SK-N-MC (cell line): ENCODE measurements around the gene VAV1.
"Not testable (repeated sequence)": the region's sequence is repeated elsewhere in the genome, so short reads cannot be mapped to it uniquely, and the experiment has no call there.

Experiments used
- DNase-seq: peaks from one replicate; pipeline ENCODE4 v3.0.0-alpha.2; 2011; ENCODE audit warnings: low read depth, low spot score
- H3K27ac ChIP-seq: fragments of 200-600 bp; sonication (generic); 2 replicates; pipeline ENCODE4 v1.5.1; 2016; ENCODE audit warnings: mixed run types
- H3K36me3 ChIP-seq: fragments of 200-600 bp; sonication (generic); 2 replicates; pipeline ENCODE4 v1.6.1; 2017; ENCODE audit warnings: antibody characterized with exemption, low read length, mixed read lengths; ENCODE audit not compliant: insufficient read depth
- H3K4me3 ChIP-seq: fragments of 200-600 bp; sonication (generic); 2 replicates; pipeline ENCODE4 v1.5.1; 2016
- H3K9ac ChIP-seq: fragments of 200-600 bp; sonication (generic); 2 replicates; pipeline ENCODE4 v1.8.0; 2017; ENCODE audit warnings: mixed run types, mixed read lengths; ENCODE audit not compliant: insufficient read length
- H3K9me3 ChIP-seq: fragments of 200-600 bp; sonication (generic); 2 replicates; pipeline ENCODE4 v1.6.1; 2017; ENCODE audit warnings: low read depth, mild to moderate bottlenecking, antibody characterized with exemption, low read length, moderate library complexity, mixed read lengths
- EZH2 ChIP-seq: fragments of 200-600 bp; sonication (generic); IDR thresholded peaks from one replicate; pipeline ENCODE4 v1.6.1; 2017; ENCODE audit warnings: antibody characterized with exemption
- FOXP2 ChIP-seq: optimal IDR thresholded peaks from 2 replicates; pipeline ENCODE3; 2011; ENCODE audit warnings: mild to moderate bottlenecking, moderate library complexity; ENCODE audit not compliant: insufficient read depth; ENCODE audit errors: extremely low read length, control extremely low read depth
- POLR2AphosphoS5 ChIP-seq: IDR thresholded peaks from 2 replicates; pipeline ENCODE4 v1.6.1; 2012; ENCODE audit warnings: mild to moderate bottlenecking, low read depth, low read length, borderline replicate concordance

The VAV1 gene

GRCh38 chr19:6790194-6791128 lies 18.0 kb downstream of the VAV1 start:
- H3K36me3 ChIP-seq: no peaks in the 10 kb centered on the region
- TF ChIP-seq EZH2: no peak
- peak; percentile 34; the same call in 1 of the 2 replicates for TF ChIP-seq POLR2AphosphoS5
- no peak for TF ChIP-seq FOXP2
- H3K27ac ChIP-seq: peak overlapping the region; percentile 80

GRCh38 chr19:6791237-6791636 lies 18.7 kb downstream of the VAV1 start:
- H3K9me3 ChIP-seq: 0 out of 2 replicates have a peak, but pooled peaks cover 5% of the 10 kb centered on the region

More at GRCh38 chr19:6790194-6791128, 18.0 kb downstream of the VAV1 start:
- Histone ChIP-seq H3K9me3 (0 out of 2 replicates have a peak, but pooled peaks cover 5% of the 10 kb centered on the region), H3K4me3 (peak overlapping the region; percentile 43), H3K9ac (no peak overlapping the region)
- DNase-seq: peak; percentile 65

GRCh38 chr19:6793411-6793810 lies 20.9 kb downstream of the VAV1 start:
- no peak for TF ChIP-seq POLR2AphosphoS5
- no peak for TF ChIP-seq EZH2
- TF ChIP-seq FOXP2: no peak
- H3K4me3 ChIP-seq: no peak overlapping the region
- 0 out of 2 replicates have a peak, but pooled peaks cover 5% of the 10 kb centered on the region for H3K9me3 ChIP-seq
- no peak overlapping the region for H3K9ac ChIP-seq
- H3K36me3 ChIP-seq: no peaks in the 10 kb centered on the region
- no peak for DNase-seq
- H3K27ac ChIP-seq: no peak overlapping the region

More at GRCh38 chr19:6791237-6791636, 18.7 kb downstream of the VAV1 start:
- TF ChIP-seq POLR2AphosphoS5: no peak
- no peak for TF ChIP-seq FOXP2
- no peak for TF ChIP-seq EZH2
- no peak for DNase-seq
- H3K36me3 ChIP-seq: no peaks in the 10 kb centered on the region
- no peak overlapping the region for H3K4me3 ChIP-seq
- H3K27ac ChIP-seq: no peak overlapping the region
- no peak overlapping the region for H3K9ac ChIP-seq

GRCh38 chr19:6793973-6794372 lies 21.5 kb downstream of the VAV1 start:
- H3K27ac ChIP-seq: no peak overlapping the region
- no peak for TF ChIP-seq FOXP2
- H3K4me3 ChIP-seq: no peak overlapping the region
- H3K9me3 ChIP-seq: 0 out of 2 replicates have a peak, but pooled peaks cover 5% of the 10 kb centered on the region
- DNase-seq: no peak
- no peaks in the 10 kb centered on the region for H3K36me3 ChIP-seq
- no peak overlapping the region for H3K9ac ChIP-seq

- H3K27ac ChIP-seq: no peak overlapping the region
- no peak for DNase-seq
- H3K36me3 ChIP-seq: no peaks in the 10 kb centered on the region
These were observed 22.4 kb downstream of the VAV1 start for GRCh38 chr19:6794686-6795431.

DNA sequence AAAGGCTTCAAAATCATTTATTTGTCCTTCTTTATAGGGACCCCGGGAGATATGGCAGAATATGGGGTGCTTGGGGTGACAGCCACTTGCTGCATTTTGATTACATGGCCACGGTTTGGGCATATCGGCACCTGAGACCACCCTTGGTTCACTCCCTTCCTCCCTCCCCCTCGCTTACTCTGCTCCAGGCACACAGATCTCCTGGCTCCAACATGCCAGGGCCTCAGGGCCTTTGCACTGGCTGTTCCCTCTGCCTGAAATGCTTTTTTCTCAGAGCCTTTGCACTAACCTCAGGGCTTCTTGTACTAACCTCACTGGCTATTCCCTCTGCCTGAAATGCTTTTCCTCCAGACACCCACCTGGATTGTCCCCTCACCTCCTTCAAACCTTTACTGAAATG lies 23.8 kb downstream of the VAV1 start:
- 0 out of 2 replicates have a peak, but pooled peaks cover 5% of the 10 kb centered on the region for H3K9me3 ChIP-seq
- no peak overlapping the region for H3K9ac ChIP-seq

More at GRCh38 chr19:6794686-6795431, 22.4 kb downstream of the VAV1 start:
- Histone ChIP-seq H3K4me3 (no peak overlapping the region), H3K9me3 (0 out of 2 replicates have a peak, but pooled peaks cover 5% of the 10 kb centered on the region), H3K9ac (no peak overlapping the region)
- TF ChIP-seq POLR2AphosphoS5: no peak
- TF ChIP-seq FOXP2: no peak
- no peak for TF ChIP-seq EZH2

DNA sequence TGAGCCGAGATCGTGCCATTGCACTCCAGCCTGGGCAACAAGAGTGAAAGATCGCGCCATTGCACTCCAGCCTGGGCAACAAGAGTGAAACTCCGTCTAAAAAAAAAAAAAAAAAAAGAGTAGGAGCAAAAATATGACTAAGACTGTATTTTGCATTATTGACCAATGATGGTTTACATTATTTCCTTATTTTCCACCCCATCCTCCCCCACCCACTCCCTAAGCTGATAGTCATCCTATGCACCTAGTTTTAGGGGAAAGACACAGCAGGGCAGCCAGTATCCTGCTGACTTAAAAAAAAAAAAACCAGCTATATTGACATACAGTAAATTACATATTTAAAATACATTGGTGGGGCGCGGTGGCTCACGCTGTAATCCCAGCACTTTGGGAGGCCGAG lies 25.1 kb downstream of the VAV1 start:
- no peaks in the 10 kb centered on the region for H3K36me3 ChIP-seq
- no peak overlapping the region for H3K9ac ChIP-seq
- 0 out of 2 replicates have a peak, but pooled peaks cover 5% of the 10 kb centered on the region for H3K9me3 ChIP-seq
- TF ChIP-seq FOXP2 (no peak), EZH2 (no peak), POLR2AphosphoS5 (no peak)
- DNase-seq: no peak
- no peak overlapping the region for H3K4me3 ChIP-seq
- H3K27ac ChIP-seq: no peak overlapping the region

More for the DNA sequence above, 23.8 kb downstream of the VAV1 start:
- no peak for DNase-seq
- no peak overlapping the region for H3K4me3 ChIP-seq
- TF ChIP-seq EZH2 (no peak), POLR2AphosphoS5 (no peak), FOXP2 (no peak)
- no peaks in the 10 kb centered on the region for H3K36me3 ChIP-seq
- no peak overlapping the region for H3K27ac ChIP-seq

GRCh38 chr19:6800160-6800790 lies 27.8 kb downstream of the VAV1 start:
- DNase-seq, H3K9me3 ChIP-seq, H3K36me3 ChIP-seq, H3K4me3 ChIP-seq, H3K9ac ChIP-seq: not testable (repeated sequence)
- H3K27ac ChIP-seq: peak overlapping the region; percentile 100
